ENCODE data around the gene MYO9A.
"Not testable (repeated sequence)": the region's sequence is repeated elsewhere in the genome, so short reads cannot be mapped to it uniquely, and the experiment has no call there.

Gene MYO9A

DNA sequence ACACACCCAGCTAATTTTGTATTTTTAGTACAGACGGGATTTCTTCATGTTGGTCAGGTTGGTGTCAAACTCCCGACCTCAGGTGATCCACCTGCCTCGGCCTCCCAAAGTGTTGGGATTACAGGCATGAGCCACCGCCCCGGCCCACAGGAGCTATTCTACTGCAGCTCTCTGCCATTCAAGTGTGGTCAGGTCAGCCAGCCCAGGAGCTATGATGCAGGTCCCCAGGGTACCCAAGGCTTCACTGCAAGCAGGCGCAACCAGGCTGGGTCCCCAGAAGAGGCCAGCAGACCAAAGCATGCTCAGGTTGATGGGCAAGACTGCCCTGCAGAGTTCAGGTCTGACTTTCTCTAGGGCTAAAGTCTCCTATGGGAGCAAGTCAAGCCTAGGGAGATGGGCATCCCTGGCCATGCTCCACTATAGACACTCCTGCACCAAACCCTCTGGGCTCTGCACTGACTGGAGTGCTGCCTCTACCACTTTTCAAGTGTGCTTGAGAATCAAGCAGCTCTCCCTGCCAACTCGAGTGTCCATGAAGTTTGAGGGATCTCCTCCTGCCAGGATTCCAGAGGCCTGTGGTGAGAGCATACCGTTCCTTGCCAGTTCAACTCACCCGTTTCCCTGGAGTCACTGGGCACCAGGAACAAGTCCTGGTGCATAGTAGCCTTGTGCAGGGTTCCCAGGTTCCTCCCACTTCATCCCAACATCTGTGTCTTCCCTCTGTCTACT, 30.9 kb downstream of the MYO9A start:
- DNase-seq: no peak

DNA sequence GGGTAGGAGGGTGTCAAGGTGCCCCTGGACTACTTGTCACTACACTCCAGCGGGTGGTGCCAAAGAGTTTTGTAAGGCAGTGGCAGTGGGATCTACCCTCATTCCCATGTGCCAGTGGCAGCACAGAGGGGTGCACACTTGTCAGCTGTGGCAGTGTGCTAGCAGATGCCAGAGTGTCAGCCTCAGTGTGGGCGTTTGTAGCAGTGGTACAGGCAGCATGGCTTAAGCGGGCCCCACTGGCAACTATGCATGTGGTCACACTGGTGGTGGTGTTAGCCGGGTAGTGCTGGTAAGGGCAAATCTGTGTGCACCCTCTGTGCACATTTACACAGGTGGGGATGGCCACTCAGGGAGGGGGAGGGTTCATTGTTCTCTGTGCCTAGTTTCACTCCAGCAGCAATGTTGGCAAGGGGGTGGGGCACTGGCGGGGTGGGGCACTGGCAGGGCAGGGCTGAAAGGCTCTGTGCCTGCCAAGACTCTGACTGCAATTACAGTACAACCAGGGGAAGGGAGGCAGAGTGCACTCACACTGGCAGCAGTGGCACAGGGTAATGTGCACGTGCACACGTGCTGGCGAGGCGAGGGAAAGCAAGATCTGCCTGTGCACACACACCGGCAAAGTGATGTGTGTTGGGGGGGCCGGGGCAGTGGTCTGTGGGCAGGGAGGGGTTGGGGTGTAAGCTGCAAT, 31.8 kb downstream of the MYO9A start:
- DNase-seq: no peak

- no peak for DNase-seq
These were observed 35.8 kb downstream of the MYO9A start for GRCh38 chr15:72082176-72082575.

GRCh38 chr15:72078887-72079286, 39.1 kb downstream of the MYO9A start:
- no peak for DNase-seq

DNA sequence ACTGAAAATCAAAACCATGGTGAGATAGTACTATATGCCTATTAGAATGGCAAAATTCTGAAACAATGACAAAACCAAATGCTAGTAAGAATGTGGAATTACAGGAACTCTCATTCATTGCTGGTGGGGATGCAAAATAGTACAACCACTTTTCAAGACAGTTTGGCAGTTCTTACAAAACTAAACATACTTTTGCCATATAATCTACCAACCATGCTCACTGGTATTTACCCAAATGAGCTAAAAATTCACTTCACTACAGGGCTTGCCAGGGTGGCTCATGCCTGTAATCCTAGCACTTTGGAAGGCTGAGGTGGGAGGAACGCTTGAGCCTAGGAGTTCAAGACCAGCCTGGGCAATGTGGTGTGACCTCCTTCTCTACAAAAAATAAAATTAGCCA, 40.0 kb downstream of the MYO9A start:
- no peak for DNase-seq

GRCh38 chr15:72074335-72075060, 43.5 kb downstream of the MYO9A start:
- DNase-seq: no peak

DNA sequence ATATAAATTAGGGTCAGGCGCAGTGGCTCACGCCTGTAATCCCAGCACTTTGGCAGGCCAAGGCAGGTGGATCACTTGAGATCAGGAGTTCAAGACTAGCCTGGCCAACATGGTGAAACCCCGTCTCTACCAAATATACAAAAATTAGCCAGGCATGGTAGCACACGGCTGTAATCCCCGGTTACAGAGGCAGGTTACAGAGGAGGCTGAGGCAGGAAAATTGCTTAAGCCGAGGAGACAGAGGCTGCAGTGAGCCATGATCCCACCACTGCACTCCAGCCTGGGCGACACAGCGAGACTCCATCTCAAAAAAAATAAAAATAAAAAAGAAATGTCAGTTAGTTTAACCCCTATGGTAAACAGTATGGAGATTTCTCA, 46.5 kb downstream of the MYO9A start:
- DNase-seq: not testable (repeated sequence)

- DNase-seq: no peak
These were observed 47.0 kb downstream of the MYO9A start for GRCh38 chr15:72070817-72071447.

DNA sequence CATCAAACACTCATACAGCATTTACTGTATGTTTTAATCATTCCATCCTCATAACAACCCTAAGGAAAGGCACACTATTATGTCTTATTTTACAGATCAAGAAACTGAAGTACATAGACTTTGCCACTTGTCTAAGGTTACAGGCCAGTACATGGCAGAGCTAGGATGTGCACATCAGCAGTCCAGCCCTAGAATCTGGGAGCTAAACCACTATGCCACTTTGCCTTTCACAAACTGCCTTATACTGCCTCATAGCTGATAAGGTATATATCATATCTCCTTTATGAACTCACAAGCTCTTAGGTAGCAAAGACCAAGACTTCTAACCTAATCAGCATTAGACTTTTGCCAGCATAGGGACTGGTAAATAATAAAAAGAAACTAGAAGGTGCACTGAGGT, 49.1 kb downstream of the MYO9A start:
- DNase-seq: no peak

GRCh38 chr15:72065801-72066200, 52.1 kb downstream of the MYO9A start:
- DNase-seq: no peak

- DNase-seq: no peak
These were observed 54.8 kb downstream of the MYO9A start for GRCh38 chr15:72063186-72063585.

DNA sequence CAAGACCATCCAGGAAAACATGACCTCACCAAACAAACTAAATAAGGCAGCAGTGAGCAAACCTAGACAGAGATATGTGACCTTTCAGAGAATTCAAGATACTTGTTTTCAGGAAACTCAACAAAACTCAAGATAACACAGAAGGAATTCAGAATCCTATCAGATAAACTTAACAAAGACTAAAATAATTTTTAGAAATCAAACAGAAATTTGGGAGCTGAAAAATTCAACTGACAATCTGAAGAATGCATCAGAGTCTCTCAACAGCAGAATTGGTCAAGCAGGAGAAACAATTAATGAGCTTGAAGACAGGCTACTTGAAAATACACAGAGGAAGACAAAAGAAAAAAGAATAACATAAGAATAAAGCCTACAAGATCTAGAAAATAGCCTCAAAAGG, 55.6 kb downstream of the MYO9A start:
- DNase-seq: no peak

DNA sequence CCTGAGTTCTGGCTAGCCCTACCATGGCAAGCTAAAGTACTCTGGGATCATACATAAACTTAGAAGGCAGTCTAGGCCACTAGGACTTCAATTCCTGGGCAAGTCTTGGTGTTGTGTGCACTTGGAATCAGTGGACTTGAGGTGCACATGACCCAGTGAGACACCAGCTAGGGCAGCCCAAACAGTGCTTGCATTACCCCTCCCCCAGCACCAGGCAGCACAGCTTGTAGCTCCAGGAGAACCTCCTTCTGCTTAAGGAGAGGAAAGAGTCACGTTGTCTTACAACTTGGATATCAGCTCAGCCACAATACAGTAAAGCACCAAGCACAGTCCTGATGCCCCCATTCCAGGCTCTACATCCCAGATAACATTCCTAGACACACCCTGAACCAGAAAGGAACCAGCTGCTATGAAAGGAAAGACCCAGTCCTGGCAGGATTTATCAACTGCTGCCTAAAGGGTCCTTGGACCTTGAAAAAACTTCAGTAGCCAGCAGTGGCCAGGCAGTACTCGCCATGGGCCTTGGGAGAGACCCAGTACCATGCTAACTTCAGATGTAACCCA, 57.2 kb downstream of the MYO9A start:
- DNase-seq: no peak

- no peak for DNase-seq
These were observed 59.4 kb downstream of the MYO9A start for GRCh38 chr15:72058585-72058984.

DNA sequence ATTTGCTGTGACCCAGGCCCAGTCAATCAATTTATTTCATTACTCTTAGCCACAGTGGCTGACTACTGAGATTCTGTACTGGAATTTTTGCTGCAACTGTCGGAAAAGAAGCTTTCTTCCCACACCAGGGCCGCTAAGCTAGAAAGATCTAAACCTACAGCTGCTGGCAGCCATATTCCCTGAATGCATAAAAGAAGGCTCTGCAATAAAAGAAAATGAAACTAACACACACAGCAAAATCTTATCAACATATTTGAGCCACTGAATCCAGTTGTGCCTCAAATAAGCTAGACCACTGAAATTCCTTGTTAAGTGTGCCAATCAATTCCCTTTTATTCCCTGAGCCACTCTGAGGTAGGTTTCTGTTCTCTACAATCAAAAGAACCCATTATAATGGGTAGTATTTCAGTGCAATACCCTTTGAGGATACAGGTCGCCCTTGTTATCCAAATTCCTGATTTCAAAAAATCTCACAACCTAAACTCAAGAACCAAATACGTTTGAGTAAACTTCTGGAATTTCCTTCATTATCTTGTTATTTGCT, 60.3 kb downstream of the MYO9A start:
- no peak for DNase-seq

- DNase-seq: not testable (repeated sequence)
These were observed 61.7 kb downstream of the MYO9A start for GRCh38 chr15:72056217-72056616.

- DNase-seq: not testable (repeated sequence)
These were observed 64.7 kb downstream of the MYO9A start for GRCh38 chr15:72053297-72053696.

GRCh38 chr15:72050700-72051099, 67.2 kb downstream of the MYO9A start:
- DNase-seq: no peak

DNA sequence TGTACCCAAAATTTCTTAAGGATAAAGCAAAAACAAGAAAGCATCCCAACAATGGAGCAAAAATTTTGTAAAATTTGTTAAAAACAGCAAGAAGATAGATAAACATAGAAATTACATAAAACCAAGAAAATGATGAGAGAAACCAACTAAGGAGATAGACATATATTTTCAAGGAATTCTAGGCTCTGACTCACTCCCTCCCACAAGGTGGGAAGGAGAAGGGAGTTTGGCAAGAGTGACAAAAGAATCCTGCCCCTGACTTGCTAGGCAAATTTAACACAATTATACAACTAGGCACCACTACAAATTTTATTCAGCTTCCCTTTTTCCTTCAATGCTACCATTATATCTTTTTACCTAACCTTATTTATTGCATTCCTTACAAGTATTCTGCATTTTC, 70.9 kb downstream of the MYO9A start:
- DNase-seq: no peak

GRCh38 chr15:72044956-72045355, 73.0 kb downstream of the MYO9A start:
- no peak for DNase-seq

- no peak for DNase-seq
These were observed 75.1 kb downstream of the MYO9A start for GRCh38 chr15:72042865-72043264.

DNA sequence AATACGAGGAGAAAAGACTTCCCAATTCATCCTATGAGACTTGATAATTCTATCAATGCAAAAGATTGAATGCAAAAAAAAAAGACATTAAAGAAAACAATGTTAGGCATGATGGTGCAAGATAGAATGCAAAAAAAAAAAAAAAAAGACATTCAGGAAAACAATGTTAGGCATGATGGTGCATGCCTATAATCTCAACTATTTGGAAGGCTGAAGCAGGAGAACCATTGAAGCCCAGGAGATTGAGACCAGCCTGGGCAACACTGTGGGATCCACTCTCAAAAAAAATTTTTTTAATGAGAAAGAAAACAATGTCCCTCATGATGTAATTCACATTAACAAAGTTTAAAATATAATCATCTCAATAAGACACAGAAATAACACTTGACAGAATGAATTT, 75.9 kb downstream of the MYO9A start:
- no peak for DNase-seq

DNA sequence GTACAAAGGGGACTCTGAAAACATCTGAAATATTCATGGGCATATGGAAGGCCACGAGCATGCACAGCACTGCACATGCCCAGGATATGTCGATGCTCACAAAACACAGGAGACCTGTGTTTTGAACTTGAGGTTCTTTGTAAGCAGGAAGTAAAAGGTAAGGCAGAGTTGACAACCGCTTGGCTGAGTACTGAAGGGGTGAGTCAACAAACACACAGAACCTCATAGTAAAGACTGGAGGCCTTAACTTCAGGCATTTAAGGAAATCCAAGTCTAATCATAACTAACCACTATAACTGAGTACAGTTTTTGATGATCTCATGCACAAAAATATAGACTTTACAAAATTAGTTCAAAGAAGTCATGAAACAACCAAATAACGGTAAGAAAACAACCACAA, 80.6 kb downstream of the MYO9A start:
- DNase-seq: no peak
